HG03432 (cell line): Measurements from ENCODE around the gene USP20.

Experiments
- ATAC-seq: cut with Tn5 transposase; IDR thresholded peaks from one replicate; pipeline ENCODE4 v1.9.1; 2021; ENCODE audit warnings: mild to moderate bottlenecking, moderate library complexity; ENCODE audit not compliant: unreplicated experiment

The USP20 gene

DNA sequence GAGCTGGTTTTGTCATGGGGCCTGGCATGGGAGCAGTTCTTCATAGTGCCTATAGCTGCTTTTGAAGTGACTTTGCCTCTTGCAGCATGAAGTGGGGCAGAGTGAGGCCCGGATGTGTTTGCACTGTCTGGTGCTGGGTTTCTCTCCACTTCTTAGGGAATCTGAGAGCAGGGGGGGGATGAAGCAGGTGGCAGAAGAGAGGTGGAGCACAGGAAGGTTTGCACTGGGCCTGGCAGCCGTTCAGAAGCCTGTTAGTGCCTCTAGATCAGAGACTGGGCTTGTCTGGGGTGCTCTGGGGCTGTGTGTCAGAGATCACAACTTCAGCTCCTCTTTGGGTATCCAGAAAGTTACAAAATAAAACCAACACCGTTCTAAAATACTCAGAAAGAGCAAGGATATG is 18.4 kb downstream of the USP20 start:
- no peak for ATAC-seq

DNA sequence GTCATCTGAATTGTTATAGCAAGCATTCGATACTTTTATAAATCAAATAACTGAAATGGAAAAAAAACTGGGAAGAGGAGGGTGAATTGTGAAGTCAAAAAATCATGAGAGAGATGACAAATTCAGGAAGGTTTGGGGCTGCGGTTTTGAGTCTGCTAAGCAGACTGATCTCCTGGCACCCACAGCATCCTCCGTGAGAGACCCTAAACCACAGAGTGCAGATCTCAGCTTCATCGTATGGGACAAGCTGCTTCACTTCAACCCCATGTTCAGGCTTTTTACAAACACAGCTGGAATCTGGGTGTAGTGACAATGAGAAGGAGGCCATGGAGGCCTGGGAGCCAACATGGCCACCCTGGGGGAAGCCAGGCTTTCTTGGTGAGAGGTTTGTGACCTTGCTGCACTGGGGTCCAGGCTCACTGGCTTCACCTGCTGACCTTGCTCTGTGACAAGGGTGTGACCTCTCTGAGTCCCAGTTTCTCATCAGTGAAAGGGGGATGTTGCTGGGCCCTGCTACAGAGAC is 19.4 kb downstream of the USP20 start:
- ATAC-seq = no peak

DNA sequence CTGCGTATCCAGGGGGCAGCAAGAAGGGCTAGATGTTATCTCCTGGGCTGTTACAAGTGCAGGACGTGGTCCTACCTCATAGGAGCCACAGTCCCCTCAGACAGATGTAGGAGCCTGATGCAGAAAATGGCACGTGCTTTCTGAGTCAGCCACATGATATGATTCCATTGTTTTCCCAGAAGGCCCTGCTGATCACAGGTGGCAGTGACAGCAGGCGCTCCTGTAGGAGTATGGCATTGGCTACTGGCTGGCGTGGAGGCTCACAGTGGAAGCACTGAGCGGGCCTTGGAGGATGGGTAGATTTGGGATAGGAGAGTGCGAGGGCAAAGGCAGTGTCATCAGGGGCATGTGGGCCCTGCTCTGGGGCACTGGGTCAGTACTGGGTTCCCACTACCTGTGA is 21.9 kb downstream of the USP20 start:
- ATAC-seq = no peak

DNA sequence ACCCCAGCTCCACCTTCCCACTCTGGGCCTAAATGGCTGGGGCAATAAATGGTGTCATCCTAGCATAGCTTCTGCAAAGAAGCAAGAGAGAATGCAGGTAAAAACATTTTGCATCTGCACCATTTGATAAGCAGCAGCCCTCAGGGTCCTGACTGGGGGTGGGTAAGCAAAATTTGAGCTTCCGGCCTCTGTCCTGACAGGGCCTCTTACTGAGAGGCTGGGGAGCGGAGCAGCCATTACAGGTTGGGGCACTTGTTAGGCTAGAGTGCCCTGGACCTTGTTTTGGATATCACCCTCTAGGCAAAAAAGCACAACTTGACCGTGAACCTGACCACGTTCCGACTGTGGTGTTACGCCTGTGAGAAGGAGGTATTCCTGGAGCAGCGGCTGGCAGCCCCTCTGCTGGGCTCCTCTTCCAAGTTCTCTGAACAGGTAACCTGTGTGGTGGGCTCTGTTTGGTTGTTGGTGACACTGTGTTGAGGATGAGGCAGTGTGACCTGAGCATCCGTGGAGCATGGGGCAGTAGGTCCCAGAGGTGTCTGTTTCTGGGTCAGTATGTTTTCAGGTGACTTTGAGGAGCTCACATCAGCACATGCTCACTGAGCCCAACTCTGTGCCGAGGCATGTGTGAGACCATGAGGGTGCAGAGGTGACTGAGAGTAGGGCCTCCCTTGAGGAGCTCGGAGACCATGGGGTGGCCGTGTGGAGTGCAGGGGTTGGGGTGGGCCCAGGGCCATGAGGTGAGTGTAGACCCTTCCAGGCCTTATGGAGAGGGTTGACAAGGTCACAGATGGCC is 23.1 kb downstream of the USP20 start:
- no peak for ATAC-seq

DNA sequence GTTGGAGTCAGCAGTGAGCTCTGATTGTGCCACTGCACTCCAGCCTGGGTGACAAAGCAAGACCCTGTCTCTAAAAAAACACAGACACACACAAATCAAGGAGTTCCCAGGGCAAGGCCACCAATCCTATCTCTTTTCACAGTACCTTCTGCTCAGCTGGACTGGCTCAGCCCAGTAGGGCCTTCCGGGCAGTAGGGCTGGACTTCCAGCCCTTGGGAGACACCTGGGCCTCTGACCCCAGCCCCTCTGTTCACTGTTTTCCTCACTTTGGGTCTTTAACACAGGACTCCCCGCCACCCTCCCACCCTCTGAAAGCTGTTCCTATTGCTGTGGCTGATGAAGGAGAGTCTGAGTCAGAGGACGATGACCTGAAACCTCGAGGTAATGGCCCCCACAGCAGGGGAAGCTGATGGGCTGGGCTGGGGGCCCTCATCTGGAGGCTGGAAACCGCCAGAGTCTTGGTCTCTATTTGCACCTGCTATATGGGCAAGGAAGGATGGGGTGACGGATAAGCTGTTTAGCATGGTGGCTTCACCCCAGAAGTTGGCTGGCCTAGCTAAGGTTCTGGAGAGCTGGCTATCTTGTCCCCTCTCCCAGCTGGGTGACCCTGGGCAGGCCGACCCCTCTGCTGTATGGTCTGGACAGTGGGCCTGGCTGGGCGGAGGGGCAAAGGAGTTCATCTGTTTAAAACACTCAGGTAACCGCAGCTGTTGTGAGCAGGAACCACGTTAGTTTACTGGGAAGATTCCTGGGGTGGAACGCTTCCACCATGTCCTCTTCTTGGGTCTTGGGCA is 25.6 kb downstream of the USP20 start:
- no peak for ATAC-seq

DNA sequence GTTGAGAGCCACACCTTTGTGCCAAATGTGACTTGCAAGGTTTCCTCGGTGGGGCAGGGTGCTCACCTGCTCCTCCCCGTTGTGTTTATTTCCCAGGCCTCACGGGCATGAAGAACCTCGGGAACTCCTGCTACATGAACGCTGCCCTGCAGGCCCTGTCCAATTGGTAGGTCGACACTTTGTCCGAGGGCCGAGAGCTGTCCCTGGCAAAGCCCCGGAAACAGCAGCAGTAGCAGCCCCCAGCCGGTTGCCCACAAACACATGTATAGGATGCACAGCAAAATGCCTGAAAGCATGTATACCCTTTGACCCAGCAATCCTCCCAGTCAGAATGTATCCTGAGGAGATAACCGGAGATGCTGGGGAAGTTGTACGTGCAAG is 26.2 kb downstream of the USP20 start:
- no peak for ATAC-seq

DNA sequence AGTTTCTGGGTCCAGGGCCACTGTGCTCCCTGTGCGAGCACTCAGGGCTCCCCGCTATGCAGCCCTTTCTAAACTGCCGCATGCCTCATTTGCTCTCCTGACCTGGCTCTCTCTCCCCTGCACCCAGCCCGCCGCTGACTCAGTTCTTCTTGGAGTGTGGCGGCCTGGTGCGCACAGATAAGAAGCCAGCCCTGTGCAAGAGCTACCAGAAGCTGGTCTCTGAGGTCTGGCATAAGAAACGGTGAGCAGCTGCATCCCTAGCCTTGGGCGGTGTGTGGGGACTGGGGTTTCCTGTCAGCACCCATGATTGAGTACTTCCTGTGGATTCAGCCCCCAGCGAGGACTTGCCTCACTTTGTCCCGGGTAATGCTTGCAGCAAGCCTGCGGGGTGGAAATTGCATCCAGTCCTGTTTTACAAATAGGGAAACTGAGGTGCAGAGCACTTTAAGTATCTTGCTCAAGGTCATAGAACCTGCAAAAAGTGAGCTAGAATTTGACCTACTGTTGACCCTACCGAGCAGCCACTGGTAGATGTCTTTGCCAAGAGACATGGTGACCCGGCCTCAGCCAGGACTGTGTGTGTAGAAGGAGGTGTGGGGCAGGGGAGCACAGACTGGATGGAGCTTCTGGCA is 27.9 kb downstream of the USP20 start:
- no peak for ATAC-seq

DNA sequence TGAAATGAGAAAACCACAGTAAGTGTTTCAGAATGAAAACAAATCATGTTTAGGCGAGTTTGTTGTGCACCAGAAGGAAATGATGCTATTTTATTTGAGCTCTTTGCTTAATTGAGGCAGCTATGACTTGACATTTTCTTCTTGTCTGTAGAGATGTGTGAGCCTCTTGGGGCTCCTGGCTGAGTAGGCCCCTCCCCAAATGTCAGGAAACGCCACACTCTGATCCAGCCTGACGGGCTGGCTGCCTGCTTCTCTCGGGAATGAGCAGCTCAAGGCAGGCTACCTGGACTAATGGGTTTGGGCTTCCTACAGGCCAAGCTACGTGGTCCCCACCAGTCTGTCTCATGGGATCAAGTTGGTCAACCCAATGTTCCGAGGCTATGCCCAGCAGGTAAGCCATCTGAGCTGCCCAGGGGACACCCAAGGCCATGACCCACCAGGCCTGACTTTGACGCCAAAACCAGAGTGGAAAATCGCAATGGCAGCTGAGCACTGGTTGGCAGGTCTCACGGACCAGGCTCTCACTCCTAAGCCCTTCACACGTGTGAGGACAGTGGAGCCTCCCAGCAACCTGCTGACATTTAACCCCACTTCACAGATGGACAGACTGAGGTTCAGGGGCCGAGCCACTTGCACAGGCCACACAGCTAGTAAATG is 29.9 kb downstream of the USP20 start:
- ATAC-seq = no peak

DNA sequence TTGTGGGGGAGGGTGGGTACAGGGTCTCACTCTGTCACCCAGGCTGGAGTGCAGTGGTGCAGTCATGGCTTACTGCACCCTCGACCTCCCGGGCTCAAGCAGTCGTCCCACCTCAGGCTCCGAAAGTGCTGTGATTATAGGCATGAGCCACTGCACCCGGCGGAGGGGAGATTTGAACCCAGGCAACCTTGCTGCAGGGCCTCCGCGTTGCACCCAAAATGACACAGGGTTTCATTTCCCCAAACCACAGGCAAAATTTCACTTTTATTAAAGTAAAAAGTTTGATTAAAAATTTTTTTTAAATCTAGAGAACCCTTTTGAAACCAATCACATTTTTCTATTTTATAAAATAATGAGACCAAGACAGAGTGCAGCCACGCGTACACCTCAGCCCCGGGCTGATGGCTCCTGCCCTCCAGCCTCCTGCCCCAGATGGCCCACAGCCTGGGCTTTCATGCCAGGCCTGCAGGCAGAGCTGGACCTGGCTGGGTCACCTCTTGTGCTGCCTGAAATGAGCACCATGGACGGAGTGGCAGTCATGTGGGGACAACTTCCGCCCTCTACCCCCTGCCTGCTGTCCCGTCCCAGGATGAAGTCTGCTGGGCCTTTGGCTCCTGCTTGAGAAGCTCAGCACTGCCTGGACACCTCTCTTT is 30.5 kb downstream of the USP20 start:
- ATAC-seq = no peak

DNA sequence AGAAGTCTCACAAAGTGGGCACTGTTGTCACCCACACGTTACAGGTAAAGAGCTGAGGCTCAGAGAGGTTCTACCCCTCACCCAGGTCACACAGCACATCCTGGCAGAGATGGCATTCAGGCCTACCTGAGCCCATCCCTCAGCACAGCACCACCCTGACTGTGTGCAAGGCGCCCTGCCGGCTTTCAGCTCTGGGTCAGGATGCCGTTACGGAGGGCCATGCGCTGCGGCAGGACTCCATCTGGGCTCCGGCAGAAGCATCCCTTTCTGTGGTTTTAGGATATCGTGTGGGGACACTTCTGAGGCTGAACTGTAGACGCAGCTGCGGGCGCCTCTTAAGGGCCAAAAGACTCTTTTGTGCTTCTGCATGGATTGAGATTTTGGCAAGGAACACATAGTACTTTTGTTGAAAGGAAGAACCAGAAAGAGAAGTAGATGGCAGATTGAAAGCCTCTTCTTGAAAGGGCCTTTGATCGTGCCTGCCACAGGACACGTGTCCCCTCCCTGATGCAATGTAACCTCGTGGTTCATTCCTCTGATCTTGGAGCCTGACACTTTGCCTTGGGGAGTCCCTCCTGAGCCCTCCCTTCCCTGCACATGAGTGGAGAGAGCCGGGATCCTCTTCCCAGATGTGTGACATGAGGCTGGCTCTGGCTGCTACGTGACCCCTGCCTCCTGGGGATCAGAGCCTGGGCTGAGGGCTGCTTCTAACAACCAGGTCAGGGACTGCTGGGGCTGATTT is 31.3 kb downstream of the USP20 start:
- ATAC-seq = no peak

DNA sequence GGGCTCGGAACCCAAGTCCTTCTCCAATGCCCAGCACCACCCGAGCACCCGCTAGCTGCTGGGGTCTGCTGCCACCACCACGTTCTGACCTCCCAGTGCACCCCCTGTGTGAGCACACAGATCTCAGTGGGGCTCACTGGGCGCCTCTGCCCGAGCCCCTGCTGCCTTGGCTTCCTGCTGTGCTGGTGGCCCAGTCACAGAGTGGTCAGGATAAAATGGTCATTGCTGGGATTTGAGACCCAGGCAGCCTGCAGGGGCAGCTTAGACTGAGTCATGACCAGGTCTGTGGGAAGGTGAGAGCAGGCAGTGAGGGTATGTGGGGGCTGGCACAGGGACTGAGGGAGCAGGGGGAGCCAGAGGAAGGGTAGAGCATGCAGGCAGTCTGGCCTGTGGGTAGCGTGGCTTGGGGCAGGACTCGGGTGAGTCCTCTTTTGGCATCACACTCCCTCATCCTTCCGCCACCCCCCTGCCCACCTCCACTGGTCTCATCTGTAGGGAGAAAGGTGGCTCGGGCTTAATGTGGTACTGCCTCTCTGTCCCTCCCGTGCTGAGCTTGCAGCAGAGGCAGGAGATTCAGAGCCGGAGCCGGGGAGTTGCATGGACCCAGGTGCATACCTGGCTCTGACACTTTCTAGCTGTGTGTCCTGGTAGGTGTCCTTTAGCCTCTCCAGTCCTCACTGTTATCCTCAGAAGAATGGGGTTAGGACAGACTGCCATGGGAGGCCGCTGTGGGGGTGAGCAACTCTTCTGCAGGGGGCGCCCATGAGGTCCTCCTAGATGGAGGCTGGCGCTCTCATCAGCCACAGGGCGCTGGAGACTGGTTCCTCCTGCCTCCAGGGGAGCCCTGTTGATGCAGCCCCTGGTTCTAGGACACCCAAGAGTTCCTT is 32.1 kb downstream of the USP20 start:
- ATAC-seq = no peak

DNA sequence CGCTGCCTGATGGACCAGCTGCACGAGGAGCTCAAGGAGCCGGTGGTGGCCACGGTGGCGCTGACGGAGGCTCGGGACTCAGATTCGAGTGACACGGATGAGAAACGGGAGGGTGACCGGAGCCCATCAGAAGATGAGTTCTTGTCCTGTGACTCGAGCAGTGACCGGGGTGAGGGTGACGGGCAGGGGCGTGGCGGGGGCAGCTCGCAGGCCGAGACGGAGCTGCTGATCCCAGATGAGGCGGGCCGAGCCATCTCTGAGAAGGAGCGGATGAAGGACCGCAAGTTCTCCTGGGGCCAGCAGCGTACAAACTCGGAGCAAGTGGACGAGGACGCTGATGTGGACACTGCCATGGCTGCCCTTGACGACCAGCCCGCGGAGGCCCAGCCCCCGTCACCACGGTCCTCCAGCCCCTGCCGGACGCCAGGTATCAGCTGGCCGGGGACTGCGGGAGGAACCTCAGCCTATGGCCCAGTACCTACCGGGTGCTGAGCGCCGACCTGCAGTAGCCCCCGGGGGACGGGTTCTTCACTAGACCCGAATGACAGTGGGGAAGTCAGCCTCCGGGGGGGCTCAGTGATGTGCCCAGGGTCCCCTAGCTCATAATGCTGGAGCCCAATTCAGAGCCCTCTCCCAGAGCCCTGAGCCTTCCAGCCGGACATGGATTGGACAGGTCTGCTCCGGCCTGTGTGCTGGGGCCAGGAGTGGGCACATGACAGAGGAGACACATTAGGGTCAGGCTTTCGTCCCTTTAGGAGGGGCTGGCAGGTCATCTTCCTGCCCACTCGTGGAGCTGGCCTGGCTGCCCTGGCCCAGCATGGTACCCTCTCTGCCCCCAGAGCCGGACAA is 33.0 kb downstream of the USP20 start:
- no peak for ATAC-seq

DNA sequence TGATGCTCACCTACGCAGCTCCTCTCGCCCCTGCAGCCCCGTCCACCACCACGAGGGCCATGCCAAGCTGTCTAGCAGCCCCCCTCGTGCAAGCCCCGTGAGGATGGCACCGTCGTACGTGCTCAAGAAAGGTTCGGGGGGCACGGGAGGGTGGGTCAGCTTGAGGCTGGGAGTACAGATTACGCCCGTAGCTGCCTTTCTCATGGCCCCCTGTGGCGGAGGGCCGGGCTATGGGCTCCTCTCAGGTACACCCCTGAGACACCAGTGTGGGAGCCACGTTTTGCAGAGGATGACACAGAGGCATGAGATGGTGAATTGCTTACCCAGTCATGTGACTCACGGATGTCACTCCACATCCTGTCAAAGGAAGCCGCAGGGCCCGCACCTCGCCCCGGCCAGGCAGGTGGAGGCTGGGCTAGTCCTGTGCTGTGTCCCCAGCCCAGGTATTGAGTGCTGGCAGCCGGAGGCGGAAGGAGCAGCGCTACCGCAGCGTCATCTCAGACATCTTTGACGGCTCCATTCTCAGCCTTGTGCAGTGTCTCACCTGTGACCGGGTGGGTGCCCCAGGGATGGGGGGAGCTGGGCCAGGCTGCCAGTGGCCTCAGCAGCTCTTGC is 33.7 kb downstream of the USP20 start:
- no peak for ATAC-seq

DNA sequence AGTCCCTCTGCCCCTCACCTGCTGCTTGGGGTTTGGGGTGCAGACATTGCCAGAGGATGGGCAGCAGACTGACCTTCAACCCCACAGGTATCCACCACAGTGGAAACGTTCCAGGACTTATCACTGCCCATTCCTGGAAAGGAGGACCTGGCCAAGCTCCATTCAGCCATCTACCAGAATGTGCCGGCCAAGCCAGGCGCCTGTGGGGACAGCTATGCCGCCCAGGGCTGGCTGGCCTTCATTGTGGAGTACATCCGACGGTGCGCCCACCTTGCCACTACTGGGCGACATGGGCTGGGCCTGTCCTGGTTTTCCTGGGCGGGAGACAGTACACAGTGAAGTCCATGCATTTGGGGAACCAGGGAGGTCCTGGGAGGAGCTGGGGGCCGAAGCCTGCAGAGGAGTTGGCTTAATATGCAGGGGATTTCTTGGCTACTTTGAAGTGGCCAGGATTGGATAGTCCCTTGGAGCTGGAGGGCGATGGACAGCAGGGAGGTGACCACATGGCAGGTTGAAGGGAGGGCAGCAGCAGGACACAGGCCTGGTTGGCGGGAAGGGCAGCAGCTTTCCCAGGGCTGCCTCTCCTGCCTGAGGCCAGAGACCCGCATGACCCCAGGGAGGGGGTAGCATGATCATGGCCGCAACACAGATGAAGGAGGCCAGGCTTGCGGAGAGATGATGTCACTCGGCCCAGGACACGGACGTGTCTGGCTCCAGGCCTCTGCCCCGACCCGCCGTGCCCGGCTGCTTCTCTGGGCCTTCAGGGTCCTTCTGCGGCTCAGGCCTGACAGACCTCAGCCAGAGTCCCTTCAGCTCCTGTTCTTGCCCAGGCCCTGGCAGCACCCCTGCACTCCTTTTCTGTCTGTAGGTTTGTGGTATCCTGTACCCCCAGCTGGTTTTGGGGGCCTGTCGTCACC is 34.6 kb downstream of the USP20 start:
- ATAC-seq = no peak

DNA sequence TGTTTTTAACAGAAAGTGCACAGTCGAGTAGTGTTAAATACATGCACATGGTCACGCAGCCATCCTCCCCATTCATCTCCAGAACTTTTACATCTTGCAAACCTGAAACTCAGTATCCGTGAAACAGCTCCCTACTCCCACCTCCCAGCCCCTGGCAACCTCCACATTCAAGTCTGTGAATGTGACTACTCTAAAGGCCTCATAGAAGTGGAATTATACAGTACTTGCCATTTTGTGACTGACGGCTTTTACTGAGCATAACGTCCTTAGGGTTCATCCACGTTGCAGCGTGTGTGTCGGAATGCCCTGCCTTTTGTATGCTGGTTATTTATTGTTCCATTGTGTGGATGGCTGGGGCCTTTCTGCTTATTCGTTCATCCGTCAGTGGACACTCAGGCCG is 35.8 kb downstream of the USP20 start:
- no peak for ATAC-seq

DNA sequence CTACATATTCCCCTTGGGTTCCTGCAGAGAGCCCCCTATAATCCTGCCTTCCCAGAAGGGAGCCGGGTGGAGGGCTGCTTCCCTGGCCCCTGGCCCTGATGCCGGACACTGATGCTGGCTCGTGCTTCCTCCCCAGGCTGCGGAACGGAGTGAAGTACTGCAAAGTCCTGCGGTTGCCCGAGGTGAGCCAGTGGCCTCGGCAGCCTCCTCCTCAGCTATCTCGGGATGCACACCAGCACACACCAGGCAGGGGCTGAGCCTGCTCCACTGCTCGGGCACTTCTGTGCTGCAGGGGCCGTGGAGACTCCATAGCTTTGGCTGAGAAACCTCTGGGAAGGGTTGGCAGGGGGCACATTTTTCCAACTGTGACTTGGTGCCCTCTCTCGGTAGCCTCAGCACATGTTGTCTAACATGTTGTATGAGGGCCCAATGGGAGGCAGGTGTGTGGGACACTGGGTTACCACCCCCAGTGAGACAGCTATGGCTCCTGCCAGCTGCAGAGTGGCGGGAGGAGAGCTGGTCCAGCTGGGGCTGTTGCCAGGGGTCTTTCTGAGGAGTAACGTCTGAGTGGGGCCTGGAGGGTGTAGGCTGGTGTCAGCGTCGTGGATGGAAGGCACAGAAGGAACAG is 38.4 kb downstream of the USP20 start:
- no peak for ATAC-seq
